Activated T-helper 1 cell treated with anti-CD3 and anti-CD28 coated beads, Interleukin-12 subunit alpha, Interleukin-12 subunit beta, Interleukin-2, Interleukin-4 antibody, amounts not matched to agents 30 ng/mL and 10 ng/mL and 1 ng/mL, durations not matched to agents 14 hours and 24 hours and 36 hours (primary cell): Measurements from ENCODE around the gene CABLES1. TPM values are rescaled to one million over a fixed set of nuclear protein-coding genes. Genes with fewer than 3 reads are reported as not detected.

Experiments
- DNase-seq: peaks from one replicate; pipeline ENCODE4 v3.0.0; 2021; ENCODE audit warnings: low spot score
- H3K27ac Mint-ChIP-seq: one replicate; pipeline ENCODE4 v1.8.0; 2021; ENCODE audit warnings: mild to moderate bottlenecking, mixed read lengths
- H3K27me3 Mint-ChIP-seq: one replicate; pipeline ENCODE4 v1.8.0; 2022; ENCODE audit warnings: mild to moderate bottlenecking, moderate library complexity, mixed read lengths; ENCODE audit not compliant: insufficient read depth
- H3K36me3 Mint-ChIP-seq: one replicate; pipeline ENCODE4 v1.8.0; 2021; ENCODE audit warnings: low read depth, mixed read lengths
- H3K4me1 Mint-ChIP-seq: one replicate; pipeline ENCODE4 v1.8.0; 2021; ENCODE audit warnings: low read depth, mixed read lengths
- H3K4me3 Mint-ChIP-seq: one replicate; pipeline ENCODE4 v1.8.0; 2021; ENCODE audit warnings: mild to moderate bottlenecking, moderate library complexity, mixed read lengths
- H3K9me3 Mint-ChIP-seq: one replicate; pipeline ENCODE4 v1.8.0; 2021; ENCODE audit warnings: mixed read lengths
- intact Hi-C: fragments of 100-400 bp; cut with micrococcal nuclease; formaldehyde crosslinking; loops from one replicate; pipeline ENCODE4 v1.15.1; 2024
- total RNA-seq: library from RNA; stranded (reverse); gene quantifications from 2 replicates; pipeline ENCODE4 v1.2.3, GENCODE V29; 2022

The CABLES1 gene
- total RNA-seq, 1 donor from 2014 or later, result 3.2 TPM

DNA sequence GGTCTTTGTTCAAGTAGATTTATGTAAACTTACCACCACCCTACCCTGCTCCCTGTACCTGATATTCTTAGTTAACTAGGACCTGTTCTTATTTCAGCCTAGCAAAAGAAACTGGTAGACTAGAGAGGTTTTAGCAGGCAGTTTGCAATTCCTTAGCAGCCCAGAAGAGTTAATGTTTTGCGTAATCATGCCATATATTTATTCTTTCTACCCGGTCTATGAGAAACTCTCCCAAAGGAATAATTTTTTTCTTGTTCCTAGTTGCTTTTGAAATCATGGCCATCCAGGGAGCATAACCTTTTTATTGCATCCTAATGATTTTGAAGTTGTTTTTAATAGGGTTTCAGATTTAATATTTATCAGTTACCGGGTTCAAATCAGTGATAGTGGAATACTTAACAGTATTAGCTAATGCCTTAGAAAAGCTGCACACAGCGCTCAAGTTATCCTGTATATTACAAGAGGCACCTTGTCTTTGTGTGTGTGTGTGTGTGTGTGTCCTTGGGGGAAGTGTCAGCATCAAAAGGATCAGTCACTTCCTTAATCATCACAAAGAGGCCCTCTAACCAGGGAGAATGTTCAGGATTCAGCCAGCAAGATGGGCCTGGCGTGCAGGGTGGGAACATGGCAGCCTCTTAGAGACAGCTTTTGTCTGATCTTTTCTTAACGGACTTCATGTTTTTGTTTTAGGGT, 52.9 kb downstream of the CABLES1 start:
- H3K9me3 Mint-ChIP-seq, result no peaks in the 10 kb centered on the region
- intact Hi-C loops, result no loop called here
- no peak for DNase-seq
- no peaks in the 10 kb centered on the region for H3K36me3 Mint-ChIP-seq
- H3K27ac Mint-ChIP-seq, result no peak overlapping the region
- H3K27me3 Mint-ChIP-seq, result peaks cover 2% of the 10 kb centered on the region
- H3K4me1 Mint-ChIP-seq, result peaks cover 10% of the 10 kb centered on the region
- no peak overlapping the region for H3K4me3 Mint-ChIP-seq

DNA sequence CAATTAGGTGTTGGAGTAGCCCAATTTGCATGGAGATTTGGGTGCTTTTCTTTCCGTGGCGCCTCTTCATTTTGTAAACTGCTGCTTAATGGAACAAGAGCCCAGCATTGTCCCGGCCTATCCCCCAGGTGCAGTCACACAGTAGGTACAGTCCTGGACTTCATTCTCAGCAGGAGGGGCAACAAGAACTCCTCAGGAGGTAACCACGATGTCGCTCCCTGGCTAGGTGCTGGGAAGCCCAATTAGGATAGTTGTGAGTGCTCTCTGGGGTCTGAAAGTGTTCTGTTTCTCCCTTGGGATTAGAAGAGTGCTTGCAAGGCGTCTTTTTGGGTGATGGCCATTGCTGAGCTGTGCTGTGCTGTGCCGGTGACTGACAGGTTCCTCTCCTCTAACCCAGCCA, 53.8 kb downstream of the CABLES1 start:
- intact Hi-C loops, result no loop called here
- no peak for DNase-seq
- no peak overlapping the region for H3K4me3 Mint-ChIP-seq
- H3K4me1 Mint-ChIP-seq, result peaks cover 12% of the 10 kb centered on the region
- no peaks in the 10 kb centered on the region for H3K36me3 Mint-ChIP-seq
- peaks cover 2% of the 10 kb centered on the region for H3K27me3 Mint-ChIP-seq
- H3K27ac Mint-ChIP-seq, result no peak overlapping the region
- no peaks in the 10 kb centered on the region for H3K9me3 Mint-ChIP-seq

- H3K36me3 Mint-ChIP-seq, result no peaks in the 10 kb centered on the region
Observed at GRCh38 chr18:23189768-23190661, 54.7 kb downstream of the CABLES1 start.

DNA sequence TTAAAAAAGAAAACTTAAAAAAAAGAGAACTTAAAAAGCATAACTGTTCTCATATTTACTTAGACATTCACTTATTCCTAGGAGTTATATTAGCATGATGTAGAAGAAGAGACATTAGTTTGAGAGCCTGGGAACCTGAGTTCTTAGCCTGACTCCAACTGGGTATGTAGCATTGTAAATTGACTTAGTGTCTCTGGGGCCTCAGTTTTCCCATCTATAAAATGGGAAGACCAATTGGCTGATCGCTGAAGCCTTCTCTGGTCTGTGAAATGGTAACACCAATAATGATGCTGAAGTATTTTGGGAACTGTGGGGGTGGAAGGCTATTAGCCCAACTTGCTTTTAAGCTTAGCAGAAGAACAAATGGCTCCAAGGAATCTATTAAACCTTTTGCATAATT, 55.9 kb downstream of the CABLES1 start:
- no peak overlapping the region for H3K27ac Mint-ChIP-seq
- H3K4me3 Mint-ChIP-seq, result no peak overlapping the region
- peaks cover 21% of the 10 kb centered on the region for H3K4me1 Mint-ChIP-seq
- intact Hi-C loops, result no loop called here
- DNase-seq, result no peak
- H3K9me3 Mint-ChIP-seq, result no peaks in the 10 kb centered on the region
- H3K27me3 Mint-ChIP-seq, result peaks cover 2% of the 10 kb centered on the region
- H3K36me3 Mint-ChIP-seq, result no peaks in the 10 kb centered on the region

More at GRCh38 chr18:23189768-23190661, 54.7 kb downstream of the CABLES1 start:
- H3K4me3 Mint-ChIP-seq, result no peak overlapping the region
- H3K4me1 Mint-ChIP-seq, result peaks cover 21% of the 10 kb centered on the region
- no peak overlapping the region for H3K27ac Mint-ChIP-seq
- intact Hi-C loops, result no loop called here
- DNase-seq, result no peak
- H3K27me3 Mint-ChIP-seq, result peaks cover 2% of the 10 kb centered on the region
- no peaks in the 10 kb centered on the region for H3K9me3 Mint-ChIP-seq

DNA sequence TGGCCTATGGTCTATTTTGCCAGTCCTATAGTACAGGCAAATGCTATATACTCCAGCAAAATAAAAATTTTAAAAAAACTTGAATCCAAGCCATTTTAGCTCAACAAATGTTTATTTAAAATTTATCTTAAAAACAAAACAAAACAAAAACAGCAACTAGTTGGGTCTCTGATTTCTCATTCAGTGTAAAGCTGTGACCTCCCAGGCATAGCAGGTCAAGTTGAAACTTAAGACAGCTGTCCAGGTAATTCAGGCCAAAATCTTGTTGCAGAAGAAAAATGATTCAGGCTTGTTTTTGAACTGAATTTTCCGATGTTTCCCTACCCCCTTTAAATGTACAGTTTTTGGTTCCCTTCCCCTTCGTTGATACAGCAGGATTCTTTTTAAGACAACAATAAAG, 58.5 kb downstream of the CABLES1 start:
- Mint-ChIP-seq H3K9me3 (no peaks in the 10 kb centered on the region), H3K27me3 (no peaks in the 10 kb centered on the region), H3K27ac (no peak overlapping the region), H3K36me3 (no peaks in the 10 kb centered on the region), H3K4me3 (no peak overlapping the region), H3K4me1 (peaks cover 21% of the 10 kb centered on the region)
- intact Hi-C loops, result no loop called here
- no peak for DNase-seq

DNA sequence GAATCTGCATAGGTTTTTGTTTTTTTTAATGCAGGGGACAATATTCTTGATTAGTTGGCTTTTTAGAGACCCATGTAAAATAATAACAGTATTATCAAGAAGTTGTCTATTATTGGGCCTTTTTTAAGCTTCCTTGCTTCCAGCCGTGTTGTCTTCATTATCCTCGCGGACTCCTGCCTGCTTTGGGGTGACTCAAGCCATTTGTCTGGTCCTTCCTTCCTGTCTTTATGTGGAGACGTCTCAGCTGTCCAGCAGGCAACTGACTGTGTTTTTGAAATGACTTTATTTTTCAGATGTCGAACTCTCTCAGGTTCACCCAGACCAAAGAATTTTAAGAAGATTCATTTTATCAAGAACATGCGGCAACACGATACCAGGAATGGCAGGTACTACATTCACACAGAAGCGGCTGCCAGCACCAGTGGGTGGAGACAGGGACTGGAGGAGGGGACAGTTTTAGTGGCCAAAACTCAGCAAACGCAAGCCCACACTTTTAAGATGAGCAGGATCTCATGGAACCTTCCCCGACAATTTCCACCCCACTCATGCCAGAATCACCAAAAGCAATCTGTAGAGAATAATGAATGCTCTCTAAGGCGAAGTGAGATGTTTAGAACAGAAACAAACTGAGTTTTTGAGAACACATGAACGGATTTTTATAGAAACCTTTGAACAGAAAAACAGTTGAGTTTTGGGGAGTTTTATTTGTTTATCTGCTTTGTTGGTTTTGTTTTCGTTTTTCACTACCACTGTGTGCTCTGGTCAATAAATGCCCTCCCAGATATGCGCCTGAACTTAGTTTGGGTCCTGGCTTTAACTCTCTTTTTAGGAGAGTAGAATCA, 59.1 kb downstream of the CABLES1 start:
- intact Hi-C loops, result no loop called here

DNA sequence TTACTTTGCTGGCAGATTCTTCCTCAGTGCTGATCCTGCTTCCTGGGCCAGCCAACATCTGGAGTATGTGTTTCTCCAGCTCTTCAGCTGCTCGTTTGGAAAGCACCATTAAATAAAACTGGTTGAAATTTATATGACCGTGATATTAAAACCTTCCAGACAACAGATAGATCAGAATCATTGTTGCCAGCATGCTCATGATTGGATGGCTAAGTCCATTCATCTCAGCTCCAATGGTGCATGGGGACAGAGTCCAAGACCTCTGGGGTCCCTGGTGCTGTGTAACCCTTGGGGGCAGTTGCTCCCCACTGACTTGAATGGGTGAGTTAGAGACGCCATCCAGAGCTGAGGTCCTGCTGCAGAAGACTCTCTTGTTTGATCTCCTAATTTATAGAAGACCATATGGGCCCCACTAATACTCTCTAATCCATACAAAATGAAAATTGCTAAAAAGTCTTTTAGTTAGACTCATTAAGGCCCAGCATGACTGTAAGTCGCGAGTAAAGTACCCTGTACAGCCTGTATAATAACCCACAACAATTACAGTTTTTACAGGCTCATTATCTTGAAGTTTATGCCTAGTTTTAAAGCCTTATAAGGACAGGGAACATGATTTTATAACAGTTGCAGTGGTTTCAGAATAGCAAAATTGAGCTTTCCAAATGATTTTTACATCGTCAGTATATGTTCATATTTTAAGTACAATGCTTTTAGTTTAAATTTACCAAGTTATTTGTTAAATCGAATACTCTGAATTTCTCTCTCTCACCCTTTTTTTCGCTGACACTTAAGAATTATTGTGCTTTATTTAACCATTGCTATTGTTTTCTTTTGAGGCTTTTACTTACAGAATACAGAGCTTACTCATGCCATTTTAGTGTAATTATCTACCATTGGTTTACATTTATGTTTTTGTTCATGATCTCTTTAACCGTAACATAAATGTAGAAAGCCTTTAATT, 60.0 kb downstream of the CABLES1 start:
- no peak overlapping the region for H3K4me3 Mint-ChIP-seq
- no peak for DNase-seq
- H3K4me1 Mint-ChIP-seq, result peaks cover 21% of the 10 kb centered on the region
- H3K27me3 Mint-ChIP-seq, result no peaks in the 10 kb centered on the region
- H3K9me3 Mint-ChIP-seq, result no peaks in the 10 kb centered on the region
- H3K27ac Mint-ChIP-seq, result no peak overlapping the region
- no peaks in the 10 kb centered on the region for H3K36me3 Mint-ChIP-seq
- intact Hi-C loops, result no loop called here

More for the DNA sequence above, 59.1 kb downstream of the CABLES1 start:
- H3K36me3 Mint-ChIP-seq, result no peaks in the 10 kb centered on the region
- H3K4me3 Mint-ChIP-seq, result no peak overlapping the region
- H3K4me1 Mint-ChIP-seq, result peaks cover 21% of the 10 kb centered on the region
- no peak overlapping the region for H3K27ac Mint-ChIP-seq
- no peak for DNase-seq
- no peaks in the 10 kb centered on the region for H3K9me3 Mint-ChIP-seq
- H3K27me3 Mint-ChIP-seq, result no peaks in the 10 kb centered on the region

- no peak overlapping the region for H3K27ac Mint-ChIP-seq
- intact Hi-C loops, result no loop called here
- peaks cover 21% of the 10 kb centered on the region for H3K4me1 Mint-ChIP-seq
- no peaks in the 10 kb centered on the region for H3K36me3 Mint-ChIP-seq
- no peaks in the 10 kb centered on the region for H3K27me3 Mint-ChIP-seq
- no peaks in the 10 kb centered on the region for H3K9me3 Mint-ChIP-seq
- no peak overlapping the region for H3K4me3 Mint-ChIP-seq
- DNase-seq, result no peak
Observed at GRCh38 chr18:23196119-23197007, 61.1 kb downstream of the CABLES1 start.

DNA sequence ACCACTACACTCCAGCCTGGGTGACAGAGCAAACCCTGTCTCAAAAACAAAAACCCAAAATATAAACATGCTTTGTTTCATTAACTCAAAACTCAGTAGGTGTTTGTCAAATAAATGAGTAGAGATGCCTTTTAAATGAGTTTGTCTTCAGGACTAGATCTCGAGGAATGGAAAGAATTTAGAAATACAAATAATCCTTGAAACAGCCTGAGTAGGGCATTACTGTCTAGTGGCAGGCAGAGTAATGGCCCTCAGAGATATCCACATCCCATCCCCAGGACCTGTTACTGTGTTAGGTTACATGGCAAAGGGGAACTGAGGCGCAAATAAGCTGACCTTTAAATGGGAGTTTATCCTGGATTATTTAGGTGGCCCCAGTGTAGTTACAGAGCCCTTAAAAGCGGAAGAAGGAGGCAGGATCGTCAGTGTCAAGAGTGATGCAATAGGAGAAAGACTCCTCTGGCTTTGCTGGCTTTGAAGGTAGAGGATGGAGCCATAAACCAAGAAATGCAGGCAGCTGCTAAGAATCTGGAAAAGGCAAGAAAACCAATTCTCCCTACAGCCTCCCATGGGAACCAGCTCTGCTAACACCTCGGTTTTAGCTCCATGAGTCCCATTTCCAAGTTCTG, 63.0 kb downstream of the CABLES1 start:
- Mint-ChIP-seq H3K4me3 (no peak overlapping the region), H3K4me1 (peaks cover 16% of the 10 kb centered on the region), H3K36me3 (peaks cover 2% of the 10 kb centered on the region), H3K27ac (no peak overlapping the region), H3K27me3 (peaks cover 11% of the 10 kb centered on the region), H3K9me3 (no peaks in the 10 kb centered on the region)
- intact Hi-C loops, result no loop called here
- no peak for DNase-seq

DNA sequence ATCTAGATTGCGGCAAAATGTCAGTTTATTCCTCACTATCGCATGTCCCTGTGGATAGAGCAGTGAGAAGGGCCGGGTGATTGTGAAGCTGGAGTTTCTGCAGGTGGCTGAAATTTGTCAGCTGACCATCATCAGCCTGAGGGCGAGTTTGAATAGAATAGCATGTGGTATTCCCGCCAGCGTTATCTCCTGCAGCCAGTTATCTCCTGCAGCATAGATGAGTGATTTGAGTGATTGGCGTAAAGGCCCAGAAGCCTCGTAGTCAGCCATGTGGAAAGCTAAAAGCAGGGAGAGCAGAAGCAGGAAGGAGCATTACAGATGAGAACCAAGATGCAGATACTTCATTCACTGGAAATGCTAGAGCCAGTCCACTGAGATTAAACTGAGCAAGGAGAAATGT, 65.5 kb downstream of the CABLES1 start:
- no peak overlapping the region for H3K27ac Mint-ChIP-seq
- intact Hi-C loops, result no loop called here
- H3K27me3 Mint-ChIP-seq, result peaks cover 11% of the 10 kb centered on the region
- DNase-seq, result no peak
- peaks cover 4% of the 10 kb centered on the region for H3K36me3 Mint-ChIP-seq
- H3K4me3 Mint-ChIP-seq, result no peak overlapping the region
- peaks cover 5% of the 10 kb centered on the region for H3K4me1 Mint-ChIP-seq
- H3K9me3 Mint-ChIP-seq, result peaks cover 5% of the 10 kb centered on the region

DNA sequence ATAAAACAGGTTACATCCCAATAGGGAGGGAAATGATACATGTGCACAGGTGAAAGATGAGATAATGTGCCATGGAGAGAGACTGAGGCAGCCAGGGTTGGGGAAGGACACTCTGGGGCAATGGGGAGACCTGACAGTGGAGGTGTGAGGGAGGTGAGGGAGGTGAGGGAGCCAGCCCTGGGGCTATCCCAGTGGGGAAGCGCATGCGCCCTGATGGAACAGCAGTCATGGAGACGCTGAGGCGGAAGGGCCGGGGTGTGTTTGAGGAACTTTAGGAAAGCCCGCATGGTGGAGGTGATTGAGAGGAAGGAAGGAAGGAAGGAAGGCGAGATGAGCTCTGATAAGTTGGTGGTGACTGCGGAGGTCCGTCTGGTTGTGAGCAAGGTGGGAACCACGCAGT, 66.5 kb downstream of the CABLES1 start:
- H3K36me3 Mint-ChIP-seq, result peaks cover 4% of the 10 kb centered on the region
- no peak overlapping the region for H3K27ac Mint-ChIP-seq
- peaks cover 5% of the 10 kb centered on the region for H3K4me1 Mint-ChIP-seq

More for the DNA sequence above, 66.5 kb downstream of the CABLES1 start:
- no peak for DNase-seq
- peaks cover 5% of the 10 kb centered on the region for H3K9me3 Mint-ChIP-seq
- no peak overlapping the region for H3K4me3 Mint-ChIP-seq
- H3K27me3 Mint-ChIP-seq, result peaks cover 11% of the 10 kb centered on the region
- intact Hi-C loops, result no loop called here
